NCI-H1048 (cell line): ENCODE results near the gene CAPN10.
"Not testable (repeated sequence)": the region's sequence is repeated elsewhere in the genome, so short reads cannot be mapped to it uniquely, and the experiment has no call there.

Experiments used
- DNase-seq: peaks from one replicate; lab custom pipeline; 2025; lab: John Stamatoyannopoulos, UW

Gene CAPN10

GRCh38 chr2:240586198-240586918 is at the start of gene CAPN10:
TSS of gene CAPN10 (plus strand) at chr2:240586734. CDS start at chr2:240586912, 178 bp downstream.
- DNase-seq = peak; percentile 88

DNA sequence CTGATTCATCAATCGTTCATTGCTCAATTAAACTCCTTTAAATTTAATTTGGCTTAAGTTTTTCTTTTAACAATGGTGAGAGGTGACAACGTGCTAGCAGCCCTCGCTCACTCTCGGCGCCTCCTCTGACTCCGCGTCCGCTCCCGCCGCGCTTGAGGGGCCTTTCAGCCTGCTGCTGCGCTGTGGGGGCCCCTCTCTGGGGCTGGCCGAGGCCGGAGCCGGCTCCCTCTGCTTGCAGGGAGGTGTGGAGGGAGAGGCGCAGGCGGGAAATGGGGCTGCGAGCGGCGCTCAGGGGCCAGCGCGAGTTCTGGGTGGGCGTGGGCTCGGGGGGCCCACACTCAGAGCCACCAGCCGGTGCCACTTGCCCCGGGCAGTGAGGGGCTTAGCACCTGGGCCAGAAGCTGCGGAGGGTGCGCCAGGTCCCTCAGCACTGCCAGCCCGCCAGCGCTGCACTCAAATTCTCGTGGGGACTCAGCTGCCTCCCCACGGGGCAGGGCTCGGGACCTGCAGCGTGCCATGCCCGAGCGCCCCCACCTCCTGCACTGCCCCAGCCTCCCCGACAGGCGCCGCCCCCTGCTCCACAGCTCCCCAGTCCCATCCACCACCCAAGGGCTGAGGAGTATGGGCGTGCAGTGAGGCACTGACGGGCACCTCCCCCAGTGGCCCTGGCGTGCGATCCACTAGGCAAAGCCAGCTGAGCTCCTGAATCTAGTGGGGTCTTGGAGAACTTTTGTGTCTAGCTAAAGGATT is 48.3 kb upstream of the CAPN10 start:
- DNase-seq = no peak

DNA sequence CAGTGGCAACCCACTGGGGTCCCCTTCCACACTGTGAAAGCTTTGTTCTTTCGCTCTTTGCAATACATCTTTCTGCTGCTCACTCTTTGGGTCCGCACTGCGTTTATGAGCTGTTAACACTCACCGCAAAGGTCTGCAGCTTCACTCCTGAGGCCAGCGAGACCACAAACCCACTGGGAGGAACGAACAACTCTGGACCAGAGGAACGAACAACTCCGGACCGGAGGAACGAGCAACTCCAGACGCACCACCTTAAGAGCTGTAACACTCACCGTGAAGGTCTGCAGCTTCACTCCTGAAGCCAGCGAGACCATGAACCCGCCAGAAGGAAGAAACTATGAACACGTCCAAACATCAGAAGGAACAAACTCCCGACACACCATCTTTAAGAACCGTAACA is 47.4 kb upstream of the CAPN10 start:
- DNase-seq = not testable (repeated sequence)

DNA sequence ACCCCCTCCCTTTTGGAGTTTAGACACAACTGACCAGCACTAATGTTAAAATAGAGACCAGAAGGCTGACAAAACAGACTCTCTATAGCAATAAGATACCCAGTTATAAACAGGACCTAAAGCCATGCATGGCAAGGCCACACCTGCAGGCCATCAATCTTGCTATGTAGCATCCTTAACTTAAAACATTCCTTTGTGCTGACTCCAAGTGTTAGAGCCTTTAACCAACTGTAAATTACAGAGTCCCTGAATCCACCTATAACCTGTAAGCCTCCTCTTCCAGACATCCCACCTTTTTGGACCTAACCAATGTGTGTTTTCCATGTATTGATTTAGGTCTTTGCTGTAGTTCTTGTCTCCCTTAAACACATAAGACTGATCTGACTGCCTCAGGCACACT is 46.6 kb upstream of the CAPN10 start:
- DNase-seq = no peak

DNA sequence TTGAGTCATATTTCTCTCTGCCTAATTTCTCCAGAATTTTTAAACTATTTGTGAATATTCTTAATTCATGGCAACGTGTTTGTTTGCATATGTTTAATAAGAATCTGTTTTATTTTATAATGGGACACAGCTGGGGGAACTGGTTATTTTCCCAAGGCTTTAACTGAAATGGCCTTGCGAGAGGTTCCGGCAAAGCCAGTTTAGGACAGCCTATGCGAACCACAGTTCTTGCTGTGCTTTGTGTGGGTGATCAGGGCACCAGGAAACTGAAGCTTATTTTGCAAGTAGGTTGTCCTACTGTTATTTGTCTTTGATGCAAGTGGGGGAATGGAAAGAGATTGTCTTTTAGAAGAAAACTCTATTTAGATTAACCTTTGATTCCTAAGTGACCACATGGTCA is 35.2 kb upstream of the CAPN10 start:
- no peak for DNase-seq

- no peak for DNase-seq
These were observed 34.7 kb upstream of the CAPN10 start for GRCh38 chr2:240551811-240552210.

DNA sequence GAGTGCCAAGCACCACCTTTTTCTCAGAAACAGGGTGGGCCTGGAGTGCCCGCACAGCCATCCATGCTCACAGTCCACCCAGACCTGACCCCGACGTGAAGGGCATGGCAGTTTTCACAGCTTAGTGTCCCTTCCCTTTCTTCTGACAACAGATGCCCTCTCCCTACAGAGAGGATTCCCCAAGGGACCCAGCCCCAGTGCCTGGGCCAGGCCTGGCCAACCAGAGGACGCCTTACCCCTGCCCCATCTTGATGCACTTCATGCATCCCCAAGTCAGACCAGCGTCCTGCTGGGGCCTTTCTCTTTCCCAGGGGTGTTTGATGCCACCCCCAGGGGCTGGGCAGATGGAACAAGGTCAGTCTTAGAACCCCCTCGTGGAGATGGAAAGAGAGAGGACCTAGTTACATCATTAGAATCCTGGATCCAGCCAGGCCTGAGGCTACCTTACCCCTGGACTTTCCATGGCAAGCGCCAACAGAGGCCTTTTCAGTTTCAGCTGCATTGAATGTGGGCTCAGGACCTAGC is 32.5 kb upstream of the CAPN10 start:
- DNase-seq = no peak

DNA sequence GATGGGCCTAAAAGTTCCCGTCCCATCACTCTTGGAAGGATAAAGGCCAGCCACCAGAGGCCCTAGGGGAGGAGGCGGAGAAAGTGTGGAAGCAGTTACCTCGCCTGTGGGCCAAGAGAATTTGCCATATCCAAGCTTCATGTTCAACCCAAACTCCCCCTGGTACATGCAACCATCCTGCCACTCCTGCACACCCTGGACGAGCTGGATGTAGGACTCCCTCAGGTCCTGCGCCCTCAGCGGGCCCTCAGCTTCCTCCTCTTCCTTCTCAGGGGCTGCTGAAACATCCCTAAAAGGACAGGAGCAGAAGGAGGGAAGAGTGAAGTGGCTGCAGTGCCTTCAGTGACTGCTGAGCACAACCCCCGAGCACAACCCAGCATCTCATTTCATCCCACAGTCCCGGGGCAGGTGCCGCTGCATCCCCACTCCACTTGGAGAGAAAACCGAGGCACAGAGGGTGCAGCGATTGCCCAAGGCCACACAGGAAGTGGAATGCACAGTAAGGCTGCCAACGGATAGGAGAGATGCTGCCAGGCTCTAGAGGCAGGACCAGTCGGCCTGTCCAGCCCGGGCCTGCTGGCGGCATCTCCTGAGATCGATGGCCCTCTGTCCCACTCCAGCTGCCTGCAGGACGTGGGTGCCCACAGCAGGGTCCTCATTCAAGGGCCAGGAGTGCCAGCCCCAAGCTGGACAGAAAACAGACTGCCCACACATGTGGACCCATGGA is 31.6 kb upstream of the CAPN10 start:
- DNase-seq = no peak

DNA sequence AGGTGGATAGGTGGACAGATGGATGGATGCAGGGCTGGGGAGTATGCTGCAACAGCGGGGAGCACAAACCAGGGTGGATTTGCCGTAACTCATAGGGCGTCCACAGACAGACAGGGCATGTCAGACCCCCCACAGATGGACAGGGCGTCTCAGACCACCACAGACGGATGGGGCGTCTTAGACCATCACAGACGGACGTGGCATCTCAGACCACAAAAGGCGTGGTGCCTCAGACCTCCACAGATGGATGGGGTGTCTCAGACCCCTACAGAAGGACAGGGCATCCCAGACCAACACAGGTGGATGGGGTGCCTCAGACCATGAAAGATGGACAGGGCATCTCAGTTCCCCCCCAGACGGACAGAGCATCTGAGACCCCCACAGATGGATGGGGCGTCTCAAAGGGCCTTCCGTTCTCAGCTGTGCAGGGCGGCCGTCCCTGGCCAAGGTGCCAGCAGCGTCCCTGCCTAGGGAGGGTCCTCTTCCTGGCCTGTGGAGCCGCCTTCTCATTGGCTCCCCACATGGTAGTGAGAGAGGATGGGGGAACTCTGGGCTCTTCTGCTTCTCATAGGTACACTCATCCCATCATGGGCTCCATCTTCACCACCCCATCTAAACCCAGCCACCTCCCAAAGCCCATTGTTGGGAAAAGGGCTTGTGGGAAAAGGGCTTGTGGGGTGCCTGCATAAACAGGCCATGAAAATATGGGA is 30.8 kb upstream of the CAPN10 start:
- DNase-seq = no peak

GRCh38 chr2:240556553-240557100 is 29.9 kb upstream of the CAPN10 start:
- no peak for DNase-seq

- DNase-seq = no peak
These were observed 29.3 kb upstream of the CAPN10 start for GRCh38 chr2:240557101-240557751.

GRCh38 chr2:240557808-240558207 is 28.7 kb upstream of the CAPN10 start, which contains the start of gene ANKMY1:
TSS of gene ANKMY1 (minus strand) at chr2:240557988. CDS start at chr2:240557335, 653 bp downstream.
- peak; percentile 68 for DNase-seq

DNA sequence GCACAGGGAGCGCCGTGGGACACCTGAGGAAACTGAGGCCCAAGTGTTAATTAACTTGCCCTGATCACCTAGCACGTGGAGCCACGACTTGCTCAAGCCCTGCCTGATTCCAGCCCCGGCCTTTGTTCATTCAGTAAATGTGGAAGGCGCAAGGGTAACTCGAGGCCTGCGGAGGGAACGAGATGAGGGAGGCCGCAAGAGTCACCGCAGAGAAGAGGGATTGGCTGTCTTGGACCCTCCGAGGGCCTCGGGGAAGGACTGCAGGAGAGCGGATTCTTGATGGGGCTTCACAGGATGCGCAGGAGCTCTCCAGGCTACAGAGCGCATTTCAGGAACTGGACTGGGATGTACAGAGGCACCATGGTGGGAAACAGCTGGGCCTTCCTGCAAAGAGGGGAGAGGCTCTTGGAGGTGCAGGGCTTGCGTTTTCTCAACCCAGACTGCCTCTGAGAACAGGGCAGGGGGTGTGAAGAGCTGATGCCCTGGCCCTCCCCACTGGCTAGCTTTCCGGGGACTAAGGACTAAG is 28.2 kb upstream of the CAPN10 start:
- no peak for DNase-seq

DNA sequence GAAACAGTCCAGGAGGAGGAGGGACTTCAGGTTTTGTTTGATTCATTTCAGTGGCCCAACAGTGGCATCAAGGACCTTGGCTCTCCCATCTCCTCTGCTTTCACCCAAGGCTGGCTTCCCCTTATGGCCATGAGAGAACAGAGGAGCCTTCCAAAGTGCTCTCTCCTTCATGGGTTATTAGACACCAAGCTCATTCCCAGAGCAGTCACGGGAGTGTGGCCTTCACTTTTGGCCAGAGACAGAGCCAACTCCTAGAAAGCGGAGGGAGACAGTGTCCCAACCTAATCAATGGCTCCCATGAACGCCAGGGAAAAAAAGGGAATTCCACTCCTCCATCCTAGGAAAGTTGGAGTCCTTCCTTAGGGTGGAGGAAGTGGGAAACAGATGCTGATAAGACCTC is 27.2 kb upstream of the CAPN10 start:
- no peak for DNase-seq

DNA sequence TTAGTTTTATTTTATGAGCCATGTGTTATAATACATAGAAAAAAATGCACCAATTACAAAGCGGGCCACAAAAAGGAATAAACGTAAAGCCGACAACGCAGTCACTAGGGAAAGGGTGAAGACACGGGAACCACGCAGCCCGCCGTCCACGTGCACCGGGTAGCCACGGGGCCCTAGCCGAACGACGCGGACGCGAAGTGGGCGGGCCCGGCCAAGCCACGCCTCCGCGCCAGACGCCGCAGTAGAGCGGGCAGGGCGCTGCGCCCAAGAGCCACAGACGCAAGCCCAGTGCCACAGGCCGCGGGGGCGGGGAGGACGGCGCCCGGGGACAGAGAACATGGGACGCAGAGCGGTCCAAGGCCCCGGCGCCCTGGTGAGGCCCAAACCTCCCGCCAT is 26.5 kb upstream of the CAPN10 start, which contains the start of gene DUSP28:
Gene DUSP28, plus strand, starts transcription at position 274 of the 396 bp plus-strand sequence. CDS start 328 bp downstream, outside the sequence.
- DNase-seq = peak; percentile 68

- DNase-seq = peak; percentile 84
These were observed 25.8 kb upstream of the CAPN10 start for GRCh38 chr2:240560480-240561324.

- no peak for DNase-seq
These were observed 25.1 kb upstream of the CAPN10 start for GRCh38 chr2:240561325-240561971.

- not testable (repeated sequence) for DNase-seq
These were observed 23.3 kb upstream of the CAPN10 start for GRCh38 chr2:240563231-240563630.

DNA sequence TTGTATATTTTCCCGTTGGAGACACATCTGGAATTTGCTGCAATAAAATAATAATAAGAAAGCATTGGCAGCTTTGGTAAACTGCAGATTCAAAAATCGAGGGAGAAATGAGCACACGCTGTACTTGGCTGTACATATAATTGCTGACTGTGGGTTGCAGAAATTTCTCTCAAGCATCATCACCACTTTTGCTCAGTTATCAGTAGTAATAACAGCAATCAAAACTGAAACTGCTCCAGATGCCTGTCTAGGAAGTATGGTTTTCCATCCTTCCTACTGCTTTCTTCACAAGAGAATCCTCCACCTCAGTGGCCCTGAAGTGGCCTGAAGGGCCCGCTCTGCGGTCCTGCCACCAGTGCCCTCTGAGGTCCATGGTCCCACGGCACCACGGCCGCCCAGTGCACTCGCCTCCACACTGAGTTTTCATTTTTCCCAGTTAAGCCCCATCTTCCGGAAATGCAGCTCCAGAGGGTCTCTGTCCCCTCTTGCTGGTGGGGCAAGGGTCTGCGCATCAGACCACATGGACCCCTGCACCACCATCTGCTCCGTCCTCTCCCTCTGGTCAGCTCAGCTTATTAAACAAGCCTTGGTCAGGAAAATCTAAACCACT is 22.5 kb upstream of the CAPN10 start:
- no peak for DNase-seq
